Measurements from ENCODE around the gene SAMM50.
A peak's percentile ranks its signal among the peaks of the same experiment; 100 is the strongest.

SAMM50 gene

GRCh38 chr22:43945632-43946383, 9.4 kb upstream of the SAMM50 start:
- DNase-seq (ENCODE audit: low spot score) = peak; percentile 50

GRCh38 chr22:43946384-43946667, 8.9 kb upstream of the SAMM50 start:
- DNase-seq (ENCODE audit: low spot score) = no peak

GRCh38 chr22:43948836-43949406, 6.3 kb upstream of the SAMM50 start:
- no peak for DNase-seq (ENCODE audit: low spot score)

- DNase-seq (ENCODE audit: low spot score) = no peak
Measured at GRCh38 chr22:43951391-43951790, 3.9 kb upstream of the SAMM50 start.

GRCh38 chr22:43951966-43952365, 3.3 kb upstream of the SAMM50 start:
- DNase-seq (ENCODE audit: low spot score) = no peak

- no peak for DNase-seq (ENCODE audit: low spot score)
Measured at GRCh38 chr22:43953988-43954785, 1.1 kb upstream of the SAMM50 start.

GRCh38 chr22:43955883-43956782, 891 bp downstream of the SAMM50 start:
- no peak for DNase-seq (ENCODE audit: low spot score)

- DNase-seq (ENCODE audit: low spot score) = no peak
Measured at GRCh38 chr22:43956805-43957463, 1.7 kb downstream of the SAMM50 start.

GRCh38 chr22:43957871-43958270, 2.6 kb downstream of the SAMM50 start:
- no peak for DNase-seq (ENCODE audit: low spot score)

GRCh38 chr22:43964314-43964857, 9.1 kb downstream of the SAMM50 start:
- DNase-seq (ENCODE audit: low spot score) = no peak

GRCh38 chr22:43967069-43967468, 11.8 kb downstream of the SAMM50 start:
- no peak for DNase-seq (ENCODE audit: low spot score)

GRCh38 chr22:43968614-43969013, 13.4 kb downstream of the SAMM50 start:
- DNase-seq (ENCODE audit: low spot score) = no peak

GRCh38 chr22:43969021-43969878, 14.0 kb downstream of the SAMM50 start:
- DNase-seq (ENCODE audit: low spot score) = no peak

- no peak for DNase-seq (ENCODE audit: low spot score)
Measured at GRCh38 chr22:43969989-43970755, 14.9 kb downstream of the SAMM50 start.

GRCh38 chr22:43971112-43971511, 15.9 kb downstream of the SAMM50 start:
- DNase-seq (ENCODE audit: low spot score) = no peak

GRCh38 chr22:43972931-43973462, 17.8 kb downstream of the SAMM50 start:
- DNase-seq (ENCODE audit: low spot score) = no peak

- no peak for DNase-seq (ENCODE audit: low spot score)
Measured at GRCh38 chr22:43974028-43974545, 18.8 kb downstream of the SAMM50 start.

GRCh38 chr22:43975041-43975440, 19.8 kb downstream of the SAMM50 start:
- no peak for DNase-seq (ENCODE audit: low spot score)
